SHP77 treated with DMSO at 0.1 percent for 48 hours (cell line): ENCODE data around the gene HP.
A peak's percentile ranks its signal among the peaks of the same experiment; 100 is the strongest.

Source experiments
- DNase-seq: peaks from one replicate; lab custom pipeline; 2025; lab: John Stamatoyannopoulos, UW

Gene HP

DNA sequence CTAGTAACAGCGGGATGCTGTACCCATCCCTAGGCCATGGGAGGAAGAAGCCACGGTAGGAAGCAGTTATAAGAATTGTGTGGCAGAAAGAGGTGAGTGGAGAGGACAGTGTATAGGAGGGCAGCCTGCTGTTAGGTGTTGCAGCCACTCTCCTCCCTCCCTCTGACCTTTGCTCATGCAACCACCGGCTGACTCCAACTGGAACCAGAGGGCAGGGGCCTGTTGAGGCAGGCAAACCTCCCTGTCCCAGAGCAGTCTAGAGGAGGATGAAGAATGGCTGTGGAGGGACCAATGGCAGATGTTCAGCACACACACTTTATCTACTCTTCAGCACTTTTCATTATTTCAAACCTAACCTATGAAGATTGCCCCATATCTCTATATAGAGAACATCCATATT, 36.9 kb downstream of the HP start:
- DNase-seq, result no peak

DNA sequence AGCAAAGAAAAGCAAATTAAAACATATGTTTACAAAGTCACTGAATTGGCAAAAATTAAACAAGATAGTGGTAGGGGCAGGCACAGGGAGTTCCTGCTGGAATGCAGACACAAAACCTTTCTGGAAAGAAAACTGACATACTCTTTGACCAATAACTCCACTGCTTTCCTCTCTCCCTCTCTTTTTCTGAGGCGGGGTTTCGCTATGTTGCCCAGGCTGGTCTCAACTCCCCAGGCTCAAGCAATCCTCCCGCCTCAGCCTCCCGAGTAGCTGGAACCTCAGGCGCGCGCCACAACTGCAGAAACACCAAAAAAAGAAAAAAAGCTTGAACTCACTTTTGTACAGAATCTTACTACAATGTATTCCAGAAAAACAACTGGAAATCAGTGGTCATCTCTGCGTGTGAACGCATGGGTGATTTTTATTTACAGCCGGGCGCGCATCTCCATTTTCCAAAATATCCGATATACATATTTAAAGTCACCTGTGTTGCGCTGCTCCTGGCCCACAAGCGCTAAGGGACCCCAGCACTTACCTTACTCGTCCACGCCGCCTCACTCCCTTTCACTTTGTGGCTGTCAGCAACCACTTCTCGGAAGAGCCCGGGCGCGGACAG, 38.6 kb downstream of the HP start:
- no peak for DNase-seq

DNA sequence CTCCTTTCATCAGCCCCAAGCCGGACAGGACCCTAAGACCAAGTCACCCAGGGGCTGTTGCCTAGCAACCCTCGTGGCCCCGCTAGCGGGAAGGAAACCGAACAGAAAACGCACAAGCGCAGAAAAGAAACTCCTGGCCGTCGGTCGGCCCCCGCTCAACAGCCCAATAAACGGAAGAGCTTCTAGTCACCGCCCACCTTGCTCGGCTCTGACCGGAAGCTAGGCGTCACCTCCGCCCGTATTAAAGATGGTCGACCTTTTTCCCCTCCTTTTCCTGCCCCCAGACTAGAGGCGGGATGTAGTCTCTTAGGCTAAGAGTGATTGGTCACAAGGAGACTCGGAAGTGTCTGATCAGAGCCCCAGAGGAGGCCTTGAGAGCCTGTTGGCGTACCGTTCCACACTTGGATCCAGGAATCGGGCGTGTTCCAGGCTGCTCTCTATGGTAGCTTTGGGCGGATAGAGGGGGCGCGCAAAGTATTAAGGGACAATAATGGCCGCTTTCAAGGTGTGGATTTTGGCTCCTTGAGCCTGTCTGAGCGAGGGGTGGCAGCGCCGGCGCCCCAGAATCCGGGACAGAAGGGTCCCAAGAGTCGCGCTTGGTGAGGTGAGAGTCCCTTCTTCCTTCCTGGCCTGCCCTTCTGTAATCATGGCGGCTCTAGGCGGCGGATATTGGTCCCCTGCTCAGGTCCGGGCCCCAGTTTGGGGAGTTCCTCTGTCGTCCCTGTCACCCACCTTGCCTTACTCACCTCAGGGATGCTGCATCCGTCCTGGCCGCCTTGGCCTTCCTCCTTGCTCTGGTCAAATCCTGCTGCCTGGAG, 39.4 kb downstream of the HP start, which contains the start of the genes DHX38 and TXNL4B:
DHX38 (plus strand) TSS at position 400 of the 818 bp plus-strand sequence. CDS start 2,311 bp downstream, outside the sequence.
TXNL4B (minus strand) TSS at position 173 of the 818 bp plus-strand sequence. CDS start 2,871 bp downstream, outside the sequence.
- DNase-seq, result peak; percentile 97

DNA sequence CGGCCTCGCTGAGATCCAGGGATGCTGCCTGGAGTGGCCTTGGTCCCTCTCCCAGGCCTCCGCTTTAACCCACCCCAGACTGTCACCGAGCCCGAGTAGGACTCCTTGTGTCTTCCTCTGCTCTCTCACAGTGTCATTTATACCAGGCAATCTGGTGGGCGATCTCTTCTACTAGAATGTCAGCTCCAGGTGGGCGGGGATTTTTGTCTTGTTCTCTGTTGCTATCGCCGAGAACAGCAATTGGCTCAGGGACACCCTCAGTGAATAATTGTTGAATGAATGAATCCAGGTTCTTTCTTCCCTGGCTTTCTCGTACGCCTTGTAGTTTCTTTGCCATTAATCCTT, 39.9 kb downstream of the HP start:
- DNase-seq, result no peak

DNA sequence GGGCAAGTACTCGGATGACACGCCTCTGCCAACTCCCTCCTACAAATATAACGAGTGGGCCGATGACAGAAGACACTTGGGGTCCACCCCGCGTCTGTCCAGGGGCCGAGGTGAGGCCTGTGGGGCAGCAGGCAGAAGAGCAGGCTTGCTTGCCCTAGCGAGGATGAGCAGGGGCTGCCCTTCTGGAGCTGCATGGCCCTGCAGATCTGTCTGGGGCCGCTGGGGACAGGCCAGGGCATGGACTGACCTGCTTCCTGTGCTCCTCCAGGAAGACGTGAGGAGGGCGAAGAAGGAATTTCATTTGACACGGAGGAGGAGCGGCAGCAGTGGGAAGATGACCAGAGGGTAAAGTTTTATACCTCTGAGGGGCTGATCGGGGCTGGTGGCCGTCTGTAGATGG, 44.6 kb downstream of the HP start:
- no peak for DNase-seq

DNA sequence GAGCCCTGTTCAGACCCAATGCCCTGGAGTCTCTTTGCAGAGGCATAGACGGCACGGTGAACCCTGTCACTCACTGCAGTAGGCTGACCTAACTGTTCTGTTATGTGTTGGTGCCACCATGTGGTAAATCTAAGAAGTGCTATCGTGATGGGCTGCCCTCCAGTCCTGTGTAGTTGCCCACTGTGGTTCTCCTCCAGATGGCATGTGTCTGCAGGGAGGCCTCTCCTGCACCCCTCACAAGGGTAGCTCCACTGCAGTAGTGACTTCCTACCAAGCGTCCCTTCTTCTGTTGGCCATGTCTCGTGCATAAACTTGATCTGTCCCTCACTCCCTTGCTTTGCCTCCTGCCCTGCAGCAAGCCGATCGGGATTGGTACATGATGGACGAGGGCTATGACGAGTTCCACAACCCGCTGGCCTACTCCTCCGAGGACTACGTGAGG, 45.1 kb downstream of the HP start:
- DNase-seq, result peak; percentile 3

DNA sequence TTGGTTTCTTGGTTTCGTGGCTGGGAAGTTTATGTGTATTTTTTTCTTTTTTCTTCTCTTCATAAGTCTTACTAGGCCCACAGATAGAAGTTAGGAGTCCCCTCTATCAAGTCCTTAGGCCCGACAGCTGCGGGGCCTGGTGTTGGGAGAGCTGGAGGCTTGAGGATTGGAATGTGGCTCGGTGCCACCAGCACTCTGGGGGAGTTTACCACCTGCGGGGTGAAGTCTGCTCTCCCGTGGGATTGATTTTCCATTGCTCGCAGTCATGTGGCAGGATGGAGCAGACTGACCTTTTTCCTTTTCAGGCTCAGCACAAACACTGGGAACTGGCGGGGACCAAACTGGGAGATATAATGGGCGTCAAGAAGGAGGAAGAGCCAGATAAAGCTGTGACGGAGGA, 46.9 kb downstream of the HP start:
- DNase-seq, result no peak

DNA sequence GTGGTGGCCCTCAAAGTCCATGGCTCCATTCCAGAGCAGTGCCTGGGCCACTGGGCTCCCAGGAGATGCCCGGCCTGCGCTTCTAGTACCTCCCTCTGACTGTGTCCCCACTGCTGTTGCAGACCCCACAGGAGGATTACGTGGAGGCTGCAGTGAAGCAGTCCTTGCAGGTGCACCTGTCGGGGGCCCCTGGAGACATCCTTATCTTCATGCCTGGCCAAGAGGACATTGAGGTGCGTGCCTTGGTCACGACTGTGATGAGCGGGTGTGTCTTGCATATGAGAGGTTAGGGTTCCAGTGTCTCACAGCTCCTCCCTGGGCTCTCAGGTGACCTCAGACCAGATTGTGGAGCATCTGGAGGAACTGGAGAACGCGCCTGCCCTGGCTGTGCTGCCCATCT, 50.6 kb downstream of the HP start:
- DNase-seq, result no peak

DNA sequence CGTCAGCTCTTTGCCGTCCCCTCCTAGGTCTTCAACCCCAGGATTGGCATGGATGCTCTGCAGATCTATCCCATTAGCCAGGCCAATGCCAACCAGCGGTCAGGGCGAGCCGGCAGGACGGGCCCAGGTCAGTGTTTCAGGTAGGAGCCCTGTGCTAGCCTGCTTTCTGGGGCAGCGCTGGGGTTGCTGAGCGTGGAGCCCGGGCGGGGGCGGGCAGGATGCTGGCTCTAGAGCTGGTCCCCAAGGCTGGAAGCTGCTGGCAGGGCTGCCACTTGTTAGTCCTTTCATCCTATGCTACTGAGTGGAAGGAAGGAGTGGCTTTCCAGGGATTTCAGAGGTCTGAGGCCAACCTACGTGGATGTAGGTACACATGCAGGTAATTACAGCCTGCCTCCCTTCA, 51.7 kb downstream of the HP start:
- DNase-seq, result no peak

DNA sequence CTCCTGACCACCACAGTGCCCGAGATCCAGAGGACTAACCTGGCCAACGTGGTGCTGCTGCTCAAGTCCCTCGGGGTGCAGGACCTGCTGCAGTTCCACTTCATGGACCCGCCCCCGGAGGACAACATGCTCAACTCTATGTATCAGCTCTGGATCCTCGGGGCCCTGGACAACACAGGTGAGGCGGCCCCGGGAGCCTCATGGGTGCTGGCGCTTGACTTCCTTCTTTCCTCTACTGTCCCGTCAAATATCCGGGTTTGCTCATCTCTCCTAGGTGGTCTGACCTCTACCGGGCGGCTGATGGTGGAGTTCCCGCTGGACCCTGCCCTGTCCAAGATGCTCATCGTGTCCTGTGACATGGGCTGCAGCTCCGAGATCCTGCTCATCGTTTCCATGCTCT, 53.1 kb downstream of the HP start:
- DNase-seq, result no peak

DNA sequence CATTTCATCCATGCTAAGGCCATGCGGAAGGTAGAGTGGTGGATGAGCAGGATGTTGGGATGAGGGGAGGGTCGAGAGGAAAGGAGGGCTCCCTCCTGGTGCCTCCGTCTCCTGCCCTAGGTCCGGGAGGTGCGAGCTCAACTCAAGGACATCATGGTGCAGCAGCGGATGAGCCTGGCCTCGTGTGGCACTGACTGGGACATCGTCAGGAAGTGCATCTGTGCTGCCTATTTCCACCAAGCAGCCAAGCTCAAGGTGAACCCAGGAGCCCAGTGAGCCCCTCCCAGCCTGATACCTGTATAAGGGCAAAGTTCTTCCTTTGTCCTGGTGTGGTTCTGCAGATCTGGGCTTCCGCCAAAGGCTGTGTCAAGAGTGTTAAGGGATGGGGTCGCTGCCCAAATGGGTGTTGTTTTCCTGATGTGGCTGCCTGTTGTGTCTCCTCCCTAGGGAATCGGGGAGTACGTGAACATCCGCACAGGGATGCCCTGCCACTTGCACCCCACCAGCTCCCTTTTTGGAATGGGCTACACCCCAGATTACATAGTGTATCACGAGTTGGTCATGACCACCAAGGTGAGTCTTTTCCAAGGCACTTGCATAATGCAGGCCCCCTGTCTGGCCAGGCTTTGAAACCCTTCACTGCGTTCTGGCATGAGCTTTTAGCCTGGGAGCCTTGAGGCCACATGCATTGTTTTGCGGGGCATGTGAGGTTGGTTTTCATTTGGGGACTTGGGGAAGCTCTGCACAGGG, 54.2 kb downstream of the HP start:
- no peak for DNase-seq

DNA sequence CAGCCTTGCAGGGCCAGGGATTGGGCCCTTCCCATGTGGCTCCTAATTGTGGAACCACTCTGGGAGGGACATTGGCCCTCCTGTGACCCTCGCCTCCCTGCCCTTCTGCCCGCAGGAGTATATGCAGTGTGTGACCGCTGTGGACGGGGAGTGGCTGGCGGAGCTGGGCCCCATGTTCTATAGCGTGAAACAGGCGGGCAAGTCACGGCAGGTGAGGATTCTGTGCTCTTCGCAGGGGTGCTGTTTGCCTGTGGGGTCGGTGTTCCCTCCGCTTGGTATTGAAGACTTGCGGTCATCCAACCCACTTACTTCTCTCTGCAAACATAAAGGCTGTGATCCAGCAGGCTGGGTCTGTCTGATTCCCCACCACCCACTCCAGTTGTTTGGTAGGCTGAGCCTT, 55.0 kb downstream of the HP start:
- DNase-seq, result no peak

DNA sequence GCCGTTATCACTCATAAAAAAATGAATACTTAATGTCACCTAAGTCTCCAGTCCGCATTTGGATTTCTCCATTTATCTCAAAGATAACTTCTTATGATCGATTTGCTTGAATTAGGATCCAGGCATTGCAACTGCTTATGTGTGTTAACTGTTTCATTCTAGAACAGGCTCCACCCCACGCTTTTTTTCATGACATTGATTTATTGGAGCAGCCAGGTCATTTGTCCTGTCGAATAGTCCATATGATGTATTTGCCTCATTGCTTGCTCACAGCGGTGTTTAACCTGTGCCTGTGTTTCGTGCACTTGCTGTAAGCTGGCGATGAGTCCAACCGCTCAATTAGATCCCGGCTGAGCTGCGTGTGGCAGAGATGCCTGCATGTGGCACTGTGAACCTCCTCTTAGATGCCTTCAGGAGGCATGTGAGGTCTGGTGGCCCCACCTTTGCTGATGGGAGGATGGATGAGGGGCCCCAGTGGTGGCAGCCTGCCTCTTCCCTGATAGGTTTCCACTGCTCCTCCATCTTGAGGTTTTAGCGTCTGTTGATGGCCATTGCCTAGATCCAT, 55.7 kb downstream of the HP start:
- no peak for DNase-seq
